ENCODE measurements around the gene MAML1.

Gene MAML1

GRCh38 chr5:179730356-179730755 lies 2.3 kb upstream of the MAML1 start:
- ATAC-seq, result no peak
- no peak for TF ChIP-seq ZFP30 (CRISPR knock-in tag; IDR thresholded peaks at IDR 0.05)
- no peak for TF ChIP-seq CSDC2 (CRISPR knock-in tag; IDR thresholded peaks at IDR 0.05)
- no peak for TF ChIP-seq ZC3H10 (CRISPR knock-in tag; IDR thresholded peaks at IDR 0.05)
- no peak for TF ChIP-seq ARNTL (CRISPR knock-in tag; IDR thresholded peaks at IDR 0.05; ENCODE audit: borderline replicate concordance, low read depth)
- no peak for TF ChIP-seq PPARA (CRISPR knock-in tag; IDR thresholded peaks at IDR 0.05; ENCODE audit: borderline replicate concordance)
- no peak for TF ChIP-seq PATZ1 (CRISPR knock-in tag; IDR thresholded peaks at IDR 0.05; ENCODE audit: borderline replicate concordance)
- no peak for TF ChIP-seq TSHZ2 (CRISPR knock-in tag; IDR thresholded peaks at IDR 0.05)
- TF ChIP-seq TOX (CRISPR knock-in tag; IDR thresholded peaks at IDR 0.05; ENCODE audit: borderline replicate concordance), result no peak
- no peak for TF ChIP-seq GLIS3 (CRISPR knock-in tag; IDR thresholded peaks at IDR 0.05)
- TF ChIP-seq BACH2 (CRISPR knock-in tag; IDR thresholded peaks at IDR 0.05; ENCODE audit: borderline replicate concordance), result no peak
- TF ChIP-seq CREB5 (CRISPR knock-in tag; IDR thresholded peaks at IDR 0.05; ENCODE audit: low read depth), result no peak
- TF ChIP-seq ZNF70 (CRISPR knock-in tag; IDR thresholded peaks at IDR 0.05), result no peak
- TF ChIP-seq CSRNP3 (CRISPR knock-in tag; IDR thresholded peaks at IDR 0.05), result no peak
- TF ChIP-seq TCF4 (CRISPR knock-in tag; IDR thresholded peaks at IDR 0.05; ENCODE audit: borderline replicate concordance), result no peak
- no peak for TF ChIP-seq SNAI2 (CRISPR knock-in tag; IDR thresholded peaks at IDR 0.05)
- TF ChIP-seq POU6F1 (CRISPR knock-in tag; IDR thresholded peaks at IDR 0.05; ENCODE audit: borderline replicate concordance, low read depth), result no peak
- TF ChIP-seq ZFP3 (CRISPR knock-in tag; IDR thresholded peaks at IDR 0.05), result no peak

GRCh38 chr5:179730852-179731251 lies 1.8 kb upstream of the MAML1 start:
- TF ChIP-seq ZFP30 (CRISPR knock-in tag; IDR thresholded peaks at IDR 0.05), result no peak
- TF ChIP-seq TSHZ2 (CRISPR knock-in tag; IDR thresholded peaks at IDR 0.05), result no peak
- no peak for TF ChIP-seq ZNF8 (CRISPR knock-in tag; IDR thresholded peaks at IDR 0.05)
- no peak for TF ChIP-seq ZC3H10 (CRISPR knock-in tag; IDR thresholded peaks at IDR 0.05)
- TF ChIP-seq RARB (CRISPR knock-in tag; IDR thresholded peaks at IDR 0.05), result no peak
- TF ChIP-seq ARNTL (CRISPR knock-in tag; IDR thresholded peaks at IDR 0.05; ENCODE audit: borderline replicate concordance, low read depth), result no peak
- no peak for TF ChIP-seq ZNF565 (CRISPR knock-in tag; conservative IDR thresholded peaks at IDR 0.05; ENCODE audit: low read depth)
- TF ChIP-seq BACH2 (CRISPR knock-in tag; IDR thresholded peaks at IDR 0.05; ENCODE audit: borderline replicate concordance), result no peak
- TF ChIP-seq PATZ1 (CRISPR knock-in tag; IDR thresholded peaks at IDR 0.05; ENCODE audit: borderline replicate concordance), result no peak
- no peak for TF ChIP-seq SNAI2 (CRISPR knock-in tag; IDR thresholded peaks at IDR 0.05)
- TF ChIP-seq TOX (CRISPR knock-in tag; IDR thresholded peaks at IDR 0.05; ENCODE audit: borderline replicate concordance), result no peak
- no peak for TF ChIP-seq ZFP3 (CRISPR knock-in tag; IDR thresholded peaks at IDR 0.05)
- no peak for TF ChIP-seq ISL1 (CRISPR knock-in tag; IDR thresholded peaks at IDR 0.05)
- TF ChIP-seq CREB5 (CRISPR knock-in tag; IDR thresholded peaks at IDR 0.05; ENCODE audit: low read depth), result no peak
- no peak for ATAC-seq

All from SK-N-SH treated with all-trans-retinoic acid at 6 μM for 48 hours (cell line).